HEK293 (cell line): ENCODE results near the gene MAPKAP1.
A peak's percentile ranks its signal among the peaks of the same experiment; 100 is the strongest.

Experiments
- CTCF ChIA-PET: fragments of 350-600 bp; formaldehyde crosslinking; extraction: SDS; loops from one replicate; lab custom pipeline; 2021; ENCODE audit warnings: antibody characterized with exemption; lab: Yijun Ruan, JAX
- POLR2A ChIA-PET: fragments of 300-600 bp; formaldehyde crosslinking; extraction: SDS; loops from one replicate; lab custom pipeline; 2020; ENCODE audit warnings: antibody characterized with exemption, inconsistent platforms; lab: Yijun Ruan, JAX
- H3K27ac ChIP-seq: fragments of 200-500 bp; sonication (Bioruptor generic); 2 replicates; pipeline ENCODE4 v1.5.1; 2014; ENCODE audit warnings: low read depth, low read length, control low read depth, inconsistent platforms; ENCODE audit errors: extremely low read depth
- H3K36me3 ChIP-seq, 2 experiments: fragments of 200-500 bp in 1 of 2; sonication (Bioruptor generic) in 1 of 2; 1 replicate in 1 of 2; 2 replicates in 1 of 2; pipeline ENCODE4 v1.5.1; 2014 to 2017; ENCODE audit warnings: inconsistent platforms in 2 of 2, low read length in 2 of 2; ENCODE audit not compliant: control insufficient read depth in 2 of 2, insufficient read depth in 1 of 2
- H3K4me1 ChIP-seq: fragments of 200-500 bp; sonication (Bioruptor generic); 2 replicates; pipeline ENCODE4 v1.5.1; 2014; ENCODE audit warnings: mild to moderate bottlenecking, low read length, inconsistent platforms; ENCODE audit not compliant: control insufficient read depth, insufficient read depth
- H3K4me3 ChIP-seq: 2 replicates; pipeline ENCODE4 v1.5.1; 2011; ENCODE audit warnings: low read depth, mild to moderate bottlenecking, control low read depth, low read length, moderate library complexity
- H3K9me3 ChIP-seq: fragments of 200-500 bp; sonication (Bioruptor generic); 2 replicates; pipeline ENCODE4 v1.5.1; 2014; ENCODE audit warnings: low read depth, low read length, inconsistent platforms; ENCODE audit not compliant: control insufficient read depth, insufficient read depth
- CTCF ChIP-seq: fragments of 450-650 bp; formaldehyde crosslinking; IDR thresholded peaks from 2 replicates; pipeline ENCODE4 v1.5.1; 2016; ENCODE audit warnings: missing biosample characterization, missing genetic modification characterization
- GLIS1 ChIP-seq: fragments of 450-650 bp; formaldehyde crosslinking; IDR thresholded peaks from 2 replicates; pipeline ENCODE4 v1.5.1; 2016; ENCODE audit warnings: missing biosample characterization, missing genetic modification characterization
- PBX3 ChIP-seq: sonication (generic); formaldehyde crosslinking; IDR thresholded peaks from 2 replicates; pipeline ENCODE4 v1.8.1; 2022; ENCODE audit warnings: mild to moderate bottlenecking, moderate library complexity, missing genetic modification reagents
- SALL2 ChIP-seq: fragments of 450-650 bp; formaldehyde crosslinking; IDR thresholded peaks from 2 replicates; pipeline ENCODE4 v1.5.0; 2017; ENCODE audit warnings: missing biosample characterization, mild to moderate bottlenecking, missing genetic modification characterization, borderline replicate concordance
- SCRT2 ChIP-seq: fragments of 450-650 bp; formaldehyde crosslinking; IDR thresholded peaks from 2 replicates; pipeline ENCODE4 v1.5.1; 2016; ENCODE audit warnings: missing biosample characterization, missing genetic modification characterization
- SP2 ChIP-seq: fragments of 450-650 bp; formaldehyde crosslinking; IDR thresholded peaks from 2 replicates; pipeline ENCODE4 v1.5.1; 2016; ENCODE audit warnings: missing biosample characterization, missing genetic modification characterization
- TRIM28 ChIP-seq: IDR thresholded peaks from 2 replicates; pipeline ENCODE4 v1.6.1; 2011; ENCODE audit warnings: low read length, control low read depth, borderline replicate concordance
- ZNF112 ChIP-seq: fragments of 450-650 bp; formaldehyde crosslinking; IDR thresholded peaks from 2 replicates; pipeline ENCODE4 v1.5.0; 2017; ENCODE audit warnings: missing biosample characterization, missing genetic modification characterization
- ZNF266 ChIP-seq: fragments of 450-650 bp; formaldehyde crosslinking; IDR thresholded peaks from 2 replicates; pipeline ENCODE4 v1.5.1; 2016; ENCODE audit warnings: missing biosample characterization, missing genetic modification characterization, low read depth
- ZNF626 ChIP-seq: fragments of 450-650 bp; sonication (Bioruptor Pico); formaldehyde crosslinking; IDR thresholded peaks from 2 replicates; pipeline ENCODE4 v1.5.1; 2018; ENCODE audit warnings: missing biosample characterization, missing genetic modification characterization, inconsistent platforms
- ZNF777 ChIP-seq: fragments of 450-650 bp; formaldehyde crosslinking; IDR thresholded peaks from 2 replicates; pipeline ENCODE4 v1.5.1; 2017; ENCODE audit warnings: missing biosample characterization, missing genetic modification characterization, borderline replicate concordance
- TF ChIP-seq, protein P1 (sequence below): fragments of 450-650 bp; formaldehyde crosslinking; conservative IDR thresholded peaks from 2 replicates; pipeline ENCODE4 v1.5.1; 2016; ENCODE audit warnings: low read depth, missing biosample characterization, missing genetic modification characterization

The MAPKAP1 gene

DNA sequence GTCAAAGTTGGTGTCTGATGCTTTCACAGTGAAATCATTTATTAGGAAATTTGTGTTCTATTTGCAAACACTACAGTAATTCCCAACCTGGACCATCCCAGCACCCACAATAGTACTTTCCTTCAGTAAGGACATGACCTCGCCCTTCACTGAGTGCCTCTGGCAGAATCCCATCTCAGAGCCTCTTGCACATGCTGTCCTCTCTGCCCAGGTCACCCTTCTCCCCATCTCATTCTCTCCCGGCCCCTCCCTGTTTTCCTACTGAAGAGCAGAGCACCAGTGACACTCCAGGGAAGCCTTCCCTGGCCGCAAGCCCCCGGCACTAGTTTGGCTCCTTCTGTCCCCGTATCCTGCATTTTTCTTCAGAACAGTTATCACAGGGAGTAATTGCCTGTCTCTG, 220.4 kb downstream of the MAPKAP1 start (continued):
- TF ChIP-seq, protein P1, sequence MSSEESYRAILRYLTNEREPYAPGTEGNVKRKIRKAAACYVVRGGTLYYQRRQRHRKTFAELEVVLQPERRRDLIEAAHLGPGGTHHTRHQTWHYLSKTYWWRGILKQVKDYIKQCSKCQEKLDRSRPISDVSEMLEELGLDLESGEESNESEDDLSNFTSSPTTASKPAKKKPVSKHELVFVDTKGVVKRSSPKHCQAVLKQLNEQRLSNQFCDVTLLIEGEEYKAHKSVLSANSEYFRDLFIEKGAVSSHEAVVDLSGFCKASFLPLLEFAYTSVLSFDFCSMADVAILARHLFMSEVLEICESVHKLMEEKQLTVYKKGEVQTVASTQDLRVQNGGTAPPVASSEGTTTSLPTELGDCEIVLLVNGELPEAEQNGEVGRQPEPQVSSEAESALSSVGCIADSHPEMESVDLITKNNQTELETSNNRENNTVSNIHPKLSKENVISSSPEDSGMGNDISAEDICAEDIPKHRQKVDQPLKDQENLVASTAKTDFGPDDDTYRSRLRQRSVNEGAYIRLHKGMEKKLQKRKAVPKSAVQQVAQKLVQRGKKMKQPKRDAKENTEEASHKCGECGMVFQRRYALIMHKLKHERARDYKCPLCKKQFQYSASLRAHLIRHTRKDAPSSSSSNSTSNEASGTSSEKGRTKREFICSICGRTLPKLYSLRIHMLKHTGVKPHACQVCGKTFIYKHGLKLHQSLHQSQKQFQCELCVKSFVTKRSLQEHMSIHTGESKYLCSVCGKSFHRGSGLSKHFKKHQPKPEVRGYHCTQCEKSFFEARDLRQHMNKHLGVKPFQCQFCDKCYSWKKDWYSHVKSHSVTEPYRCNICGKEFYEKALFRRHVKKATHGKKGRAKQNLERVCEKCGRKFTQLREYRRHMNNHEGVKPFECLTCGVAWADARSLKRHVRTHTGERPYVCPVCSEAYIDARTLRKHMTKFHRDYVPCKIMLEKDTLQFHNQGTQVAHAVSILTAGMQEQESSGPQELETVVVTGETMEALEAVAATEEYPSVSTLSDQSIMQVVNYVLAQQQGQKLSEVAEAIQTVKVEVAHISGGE (tag by site-specific recombination), result no peak
- TF ChIP-seq TRIM28 (no peak), ZNF266 (tag by site-specific recombination) (no peak)
- TF ChIP-seq, all 188 proteins: peak for 0

GRCh38 chr9:125486152-125486508, 220.9 kb downstream of the MAPKAP1 start:
- peak; percentile 55 for TF ChIP-seq GLIS1
- no peak for TF ChIP-seq ZNF777 (tag by site-specific recombination)
- no peak for TF ChIP-seq ZNF112 (tag by site-specific recombination)
- no peak for TF ChIP-seq PBX3
- TF ChIP-seq CTCF (tag by site-specific recombination), result peak; percentile 19; the same call in 1 of the 2 replicates
- TF ChIP-seq SP2 (tag by site-specific recombination), result no peak
- H3K4me3 ChIP-seq, result no peak overlapping the region
- H3K9me3 ChIP-seq, result no peaks in the 10 kb centered on the region
- no peaks in the 10 kb centered on the region for H3K4me1 ChIP-seq
- no peak overlapping the region for H3K27ac ChIP-seq
- ChIA-PET POLR2A (no interaction called here), CTCF (no interaction called here)
- H3K36me3 ChIP-seq, result peaks cover 0 to 8% of the 10 kb centered on the region in 2 experiments; a peak in 1 of 3 replicates

DNA sequence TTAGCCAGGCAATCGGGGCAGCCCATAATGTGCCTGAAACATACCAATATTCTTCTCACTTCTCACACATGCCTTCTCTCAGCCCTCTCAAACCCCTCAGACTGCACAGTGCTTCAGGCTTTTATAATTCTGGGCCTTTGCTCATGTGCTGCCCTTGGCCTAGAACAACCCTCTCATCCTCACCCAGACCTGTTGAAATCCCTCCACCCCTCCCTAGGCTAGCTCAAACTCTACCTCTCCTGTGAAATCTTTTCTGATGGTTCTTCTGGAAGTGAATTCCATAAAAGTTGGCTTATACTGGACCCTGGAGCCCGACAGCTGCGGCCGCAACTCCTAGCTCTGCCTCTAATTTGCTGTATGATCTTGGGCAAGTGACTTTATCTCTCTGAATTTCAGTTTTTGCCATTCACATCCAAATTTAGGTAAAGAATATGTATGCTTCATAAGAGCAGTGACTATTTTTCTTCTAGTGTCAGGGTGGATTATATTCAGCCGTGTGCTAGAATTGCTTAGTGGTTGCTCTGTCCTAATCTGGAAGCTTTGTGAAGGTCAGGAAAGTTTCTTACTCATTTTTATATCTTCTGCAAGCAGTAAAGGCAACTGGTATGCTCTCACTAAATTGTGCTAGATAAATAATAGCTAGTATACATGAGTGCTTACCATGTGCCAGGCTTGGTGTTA, 221.4 kb downstream of the MAPKAP1 start:
- TF ChIP-seq SALL2 (tag by site-specific recombination) (no peak), SCRT2 (tag by site-specific recombination) (0 out of 2 replicates have a peak, but pooled peaks have one; percentile 37), ZNF626 (tag by site-specific recombination) (no peak)
- Histone ChIP-seq H3K36me3 (peaks cover 0 to 9% of the 10 kb centered on the region in 2 experiments; a peak in 1 of 3 replicates), H3K9me3 (no peaks in the 10 kb centered on the region), H3K4me3 (no peak overlapping the region), H3K4me1 (no peaks in the 10 kb centered on the region), H3K27ac (no peak overlapping the region)
- ChIA-PET POLR2A (no interaction called here), CTCF (no interaction called here)
